Neural cell (in vitro differentiated cells): ENCODE results near the gene IL22.

Source experiments
- EZH2 ChIP-seq: fragments of 200-600, 300-800 bp; shearing (Covaris generic), sonication (generic); IDR thresholded peaks from 2 replicates; pipeline ENCODE4 v1.6.1; 2014; ENCODE audit warnings: antibody characterized with exemption, low read length, borderline replicate concordance, mild to moderate bottlenecking; ENCODE audit not compliant: insufficient read depth, poor library complexity, severe bottlenecking
- TF ChIP-seq, protein P1 (sequence below): fragments of 450-650 bp; IDR thresholded peaks from 2 replicates; pipeline ENCODE4 v1.5.1; 2014; ENCODE audit warnings: antibody characterized with exemption, mild to moderate bottlenecking, moderate library complexity; ENCODE audit not compliant: poor library complexity, severe bottlenecking
- TF ChIP-seq, protein P2 (sequence below): IDR thresholded peaks from 2 replicates; pipeline ENCODE4 v1.6.1; 2012; ENCODE audit warnings: borderline replicate concordance

DNA sequence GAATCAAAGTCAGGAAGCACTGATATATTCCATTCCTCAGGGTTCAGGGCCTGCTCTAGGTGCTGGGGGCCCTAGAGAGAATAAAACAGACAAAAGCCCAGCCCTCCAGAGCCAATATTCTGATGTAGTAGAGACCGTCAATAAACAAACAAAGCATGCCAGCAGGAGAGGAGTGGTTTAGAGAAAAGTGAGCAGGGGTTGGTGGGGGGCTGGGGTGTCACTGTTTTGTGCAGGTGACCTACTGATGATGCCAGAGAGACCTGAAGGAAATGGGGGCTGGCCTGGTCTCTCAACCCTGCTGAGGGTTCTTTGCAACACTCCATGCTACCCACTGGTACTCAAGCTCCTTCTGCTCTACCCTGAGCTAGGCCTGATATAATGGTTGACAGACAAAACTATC, 54.3 kb downstream of the IL22 start:
- TF ChIP-seq, protein P1, sequence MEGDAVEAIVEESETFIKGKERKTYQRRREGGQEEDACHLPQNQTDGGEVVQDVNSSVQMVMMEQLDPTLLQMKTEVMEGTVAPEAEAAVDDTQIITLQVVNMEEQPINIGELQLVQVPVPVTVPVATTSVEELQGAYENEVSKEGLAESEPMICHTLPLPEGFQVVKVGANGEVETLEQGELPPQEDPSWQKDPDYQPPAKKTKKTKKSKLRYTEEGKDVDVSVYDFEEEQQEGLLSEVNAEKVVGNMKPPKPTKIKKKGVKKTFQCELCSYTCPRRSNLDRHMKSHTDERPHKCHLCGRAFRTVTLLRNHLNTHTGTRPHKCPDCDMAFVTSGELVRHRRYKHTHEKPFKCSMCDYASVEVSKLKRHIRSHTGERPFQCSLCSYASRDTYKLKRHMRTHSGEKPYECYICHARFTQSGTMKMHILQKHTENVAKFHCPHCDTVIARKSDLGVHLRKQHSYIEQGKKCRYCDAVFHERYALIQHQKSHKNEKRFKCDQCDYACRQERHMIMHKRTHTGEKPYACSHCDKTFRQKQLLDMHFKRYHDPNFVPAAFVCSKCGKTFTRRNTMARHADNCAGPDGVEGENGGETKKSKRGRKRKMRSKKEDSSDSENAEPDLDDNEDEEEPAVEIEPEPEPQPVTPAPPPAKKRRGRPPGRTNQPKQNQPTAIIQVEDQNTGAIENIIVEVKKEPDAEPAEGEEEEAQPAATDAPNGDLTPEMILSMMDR = no peak
- no peak for TF ChIP-seq EZH2
- TF ChIP-seq, protein P2, sequence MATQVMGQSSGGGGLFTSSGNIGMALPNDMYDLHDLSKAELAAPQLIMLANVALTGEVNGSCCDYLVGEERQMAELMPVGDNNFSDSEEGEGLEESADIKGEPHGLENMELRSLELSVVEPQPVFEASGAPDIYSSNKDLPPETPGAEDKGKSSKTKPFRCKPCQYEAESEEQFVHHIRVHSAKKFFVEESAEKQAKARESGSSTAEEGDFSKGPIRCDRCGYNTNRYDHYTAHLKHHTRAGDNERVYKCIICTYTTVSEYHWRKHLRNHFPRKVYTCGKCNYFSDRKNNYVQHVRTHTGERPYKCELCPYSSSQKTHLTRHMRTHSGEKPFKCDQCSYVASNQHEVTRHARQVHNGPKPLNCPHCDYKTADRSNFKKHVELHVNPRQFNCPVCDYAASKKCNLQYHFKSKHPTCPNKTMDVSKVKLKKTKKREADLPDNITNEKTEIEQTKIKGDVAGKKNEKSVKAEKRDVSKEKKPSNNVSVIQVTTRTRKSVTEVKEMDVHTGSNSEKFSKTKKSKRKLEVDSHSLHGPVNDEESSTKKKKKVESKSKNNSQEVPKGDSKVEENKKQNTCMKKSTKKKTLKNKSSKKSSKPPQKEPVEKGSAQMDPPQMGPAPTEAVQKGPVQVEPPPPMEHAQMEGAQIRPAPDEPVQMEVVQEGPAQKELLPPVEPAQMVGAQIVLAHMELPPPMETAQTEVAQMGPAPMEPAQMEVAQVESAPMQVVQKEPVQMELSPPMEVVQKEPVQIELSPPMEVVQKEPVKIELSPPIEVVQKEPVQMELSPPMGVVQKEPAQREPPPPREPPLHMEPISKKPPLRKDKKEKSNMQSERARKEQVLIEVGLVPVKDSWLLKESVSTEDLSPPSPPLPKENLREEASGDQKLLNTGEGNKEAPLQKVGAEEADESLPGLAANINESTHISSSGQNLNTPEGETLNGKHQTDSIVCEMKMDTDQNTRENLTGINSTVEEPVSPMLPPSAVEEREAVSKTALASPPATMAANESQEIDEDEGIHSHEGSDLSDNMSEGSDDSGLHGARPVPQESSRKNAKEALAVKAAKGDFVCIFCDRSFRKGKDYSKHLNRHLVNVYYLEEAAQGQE = no peak
